Measurements from ENCODE around the gene LPO. TPM values are rescaled to one million over a fixed set of nuclear protein-coding genes. Genes with fewer than 3 reads are reported as not detected.

Gene LPO
- total and polyA plus RNA-seq, 2 experiments from 2014 or later = not detected

- Histone ChIP-seq H3K4me3 (no peak overlapping the region), H3K9me3 (ENCODE audit: low read depth) (no peaks in the 10 kb centered on the region), H3K27ac (no peak overlapping the region), H3K4me1 (ENCODE audit: low read depth) (no peaks in the 10 kb centered on the region), H3K27me3 (peaks cover 89% of the 10 kb centered on the region), H3K36me3 (no peaks in the 10 kb centered on the region)
- TF ChIP-seq CTCF (IDR thresholded peaks at IDR 0.05; ENCODE audit: low read depth, low read length) = no peak
- DNase-seq (ENCODE audit: low read depth in 1 of 2, low spot score in 1 of 2) = no peak
Observed at GRCh38 chr17:58245428-58246103, 7.2 kb downstream of the LPO start.

DNA sequence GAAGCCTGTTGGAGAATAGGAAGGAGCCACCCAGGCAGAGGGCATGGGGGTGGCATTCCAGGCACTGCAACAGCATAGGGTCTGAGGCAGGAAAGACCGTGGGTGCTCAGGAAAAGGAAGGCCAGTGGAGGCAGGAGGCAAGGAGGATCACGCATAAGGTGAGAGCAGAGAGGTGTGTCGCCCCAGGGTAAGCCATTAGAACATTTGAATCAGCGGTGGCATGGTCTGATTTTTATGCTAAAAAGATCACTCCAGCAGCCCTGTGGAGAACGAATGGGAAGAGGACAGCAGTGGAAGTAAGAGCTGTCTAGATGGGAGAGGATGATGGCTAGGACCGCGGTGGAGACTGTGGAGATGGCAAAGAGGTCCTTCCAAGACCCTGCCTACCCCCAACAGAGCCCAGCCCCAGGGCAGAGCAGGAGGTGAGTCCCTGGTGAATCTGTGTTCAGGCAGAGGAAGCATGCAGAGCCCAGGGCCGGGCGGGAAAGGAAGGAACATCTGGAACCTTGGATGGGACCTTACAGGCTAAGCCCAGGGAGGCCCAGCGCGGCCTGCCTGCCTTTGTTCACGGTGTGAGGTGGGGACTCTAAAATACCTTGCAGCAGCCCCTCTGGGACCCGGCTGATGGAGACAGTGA is 7.8 kb downstream of the LPO start:
- H3K36me3 ChIP-seq = no peaks in the 10 kb centered on the region
- no peak overlapping the region for H3K27ac ChIP-seq
- DNase-seq (ENCODE audit: low read depth in 1 of 2, low spot score in 1 of 2) = no peak
- H3K4me1 ChIP-seq (ENCODE audit: low read depth) = no peaks in the 10 kb centered on the region
- H3K4me3 ChIP-seq = no peak overlapping the region
- no peak for TF ChIP-seq CTCF (IDR thresholded peaks at IDR 0.05; ENCODE audit: low read depth, low read length)
- no peaks in the 10 kb centered on the region for H3K9me3 ChIP-seq (ENCODE audit: low read depth)
- H3K27me3 ChIP-seq = peaks cover 90% of the 10 kb centered on the region

GRCh38 chr17:58246781-58247180 is 8.4 kb downstream of the LPO start:
- DNase-seq (ENCODE audit: low read depth in 1 of 2, low spot score in 1 of 2) = no peak
- Histone ChIP-seq H3K4me3 (no peak overlapping the region), H3K27me3 (peaks cover 90% of the 10 kb centered on the region), H3K4me1 (ENCODE audit: low read depth) (no peaks in the 10 kb centered on the region), H3K9me3 (ENCODE audit: low read depth) (no peaks in the 10 kb centered on the region), H3K27ac (no peak overlapping the region), H3K36me3 (no peaks in the 10 kb centered on the region)
- TF ChIP-seq CTCF (IDR thresholded peaks at IDR 0.05; ENCODE audit: low read depth, low read length) = no peak

DNA sequence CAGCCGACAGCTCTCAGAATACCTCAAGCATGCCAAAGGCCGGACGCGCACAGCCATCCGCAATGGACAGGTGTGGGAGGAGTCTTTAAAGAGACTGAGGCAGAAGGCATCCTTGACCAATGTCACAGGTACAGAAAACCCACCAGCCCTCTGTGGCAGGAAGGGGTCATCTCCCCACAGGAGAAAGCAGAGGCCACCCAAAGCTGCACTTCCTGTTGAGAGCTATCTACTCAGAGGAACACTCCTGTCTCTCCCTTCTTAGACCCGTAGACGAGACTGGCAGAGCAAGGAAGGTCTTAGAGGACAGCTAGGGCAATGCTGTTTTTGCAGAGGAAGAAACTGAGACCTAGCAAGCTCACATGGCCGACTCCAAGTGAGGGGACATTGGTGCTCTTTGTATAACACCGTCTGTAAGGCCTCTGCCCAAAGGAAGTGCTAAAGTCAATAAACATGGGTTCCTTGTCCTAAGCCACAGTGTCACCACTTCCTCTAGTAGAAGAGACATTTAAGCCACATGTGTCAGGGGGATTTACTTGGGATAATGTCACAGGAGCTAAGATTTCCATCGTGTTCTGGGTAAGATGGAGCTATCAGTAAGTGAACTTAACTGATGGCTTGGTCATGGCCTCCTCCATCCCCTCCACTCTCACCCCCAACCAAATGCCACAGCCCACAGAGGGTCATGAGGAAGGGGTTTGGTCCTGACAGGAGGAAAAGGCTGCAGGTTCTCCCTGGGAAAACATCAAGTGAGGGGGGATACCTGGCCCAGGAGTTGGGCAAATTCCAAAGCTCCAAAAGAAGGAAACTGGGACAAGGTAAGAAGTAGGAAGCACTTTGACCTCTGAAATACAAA is 9.4 kb downstream of the LPO start:
- Histone ChIP-seq H3K4me3 (no peak overlapping the region), H3K27me3 (peaks cover 91% of the 10 kb centered on the region), H3K9me3 (ENCODE audit: low read depth) (no peaks in the 10 kb centered on the region), H3K27ac (no peak overlapping the region), H3K4me1 (ENCODE audit: low read depth) (no peaks in the 10 kb centered on the region), H3K36me3 (no peaks in the 10 kb centered on the region)
- TF ChIP-seq CTCF (IDR thresholded peaks at IDR 0.05; ENCODE audit: low read depth, low read length) = no peak
- no peak for DNase-seq (ENCODE audit: low read depth in 1 of 2, low spot score in 1 of 2)

DNA sequence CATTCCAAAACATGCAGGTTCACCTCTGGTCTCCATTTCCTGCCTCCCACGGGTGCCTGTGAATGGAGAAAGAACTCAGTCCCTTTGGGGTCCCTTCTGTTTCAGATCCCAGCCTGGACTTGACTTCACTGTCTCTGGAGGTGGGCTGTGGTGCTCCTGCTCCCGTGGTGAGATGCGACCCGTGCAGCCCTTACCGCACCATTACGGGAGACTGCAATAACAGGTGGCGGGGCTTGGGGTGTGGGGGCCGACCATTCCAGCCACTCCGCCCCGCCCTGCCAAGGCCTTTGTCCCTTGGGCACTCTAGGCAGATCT is 10.5 kb downstream of the LPO start:
- Histone ChIP-seq H3K27ac (no peak overlapping the region), H3K27me3 (peaks cover 89% of the 10 kb centered on the region), H3K4me1 (ENCODE audit: low read depth) (no peaks in the 10 kb centered on the region), H3K9me3 (ENCODE audit: low read depth) (no peaks in the 10 kb centered on the region), H3K36me3 (no peaks in the 10 kb centered on the region), H3K4me3 (peak overlapping the region; percentile 24)
- TF ChIP-seq CTCF (IDR thresholded peaks at IDR 0.05; ENCODE audit: low read depth, low read length) = no peak
- no peak for DNase-seq (ENCODE audit: low read depth in 1 of 2, low spot score in 1 of 2)

Measured in cardiac muscle cell (in vitro differentiated cells and primary cell).